Neural cell (in vitro differentiated cells): ENCODE results near the gene TNS4.

Experiments used
- EZH2 ChIP-seq: fragments of 200-600, 300-800 bp; shearing (Covaris generic), sonication (generic); IDR thresholded peaks from 2 replicates; pipeline ENCODE4 v1.6.1; 2014; ENCODE audit warnings: antibody characterized with exemption, low read length, borderline replicate concordance, mild to moderate bottlenecking; ENCODE audit not compliant: insufficient read depth, poor library complexity, severe bottlenecking
- TAF1 ChIP-seq: IDR thresholded peaks from 2 replicates; pipeline ENCODE4 v1.6.1; 2012; ENCODE audit warnings: low read depth
- TF ChIP-seq, protein P1 (sequence below): fragments of 450-650 bp; IDR thresholded peaks from 2 replicates; pipeline ENCODE4 v1.5.1; 2014; ENCODE audit warnings: antibody characterized with exemption, mild to moderate bottlenecking, moderate library complexity; ENCODE audit not compliant: poor library complexity, severe bottlenecking

DNA sequence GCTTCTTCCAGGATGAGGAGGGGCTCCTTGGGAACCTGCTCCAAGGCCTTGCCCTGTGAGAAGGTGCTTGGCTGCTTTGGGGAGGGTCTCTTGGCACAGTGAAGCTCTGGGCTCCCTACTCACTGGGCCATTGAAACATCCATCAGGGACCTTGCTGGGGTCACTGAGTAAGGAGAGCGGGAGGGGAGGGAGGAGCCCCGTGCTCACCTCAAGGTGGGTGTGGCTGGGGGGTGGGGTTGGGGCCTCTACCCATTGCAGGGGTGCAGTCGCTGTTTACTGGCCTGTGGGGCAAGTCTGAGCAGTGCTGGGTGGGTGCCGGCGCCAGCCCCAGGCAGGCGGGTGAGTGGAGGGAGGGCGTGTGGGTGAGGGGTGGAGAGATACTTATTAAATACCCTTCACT is 9.9 kb downstream of the TNS4 start:
- TF ChIP-seq, protein P1, sequence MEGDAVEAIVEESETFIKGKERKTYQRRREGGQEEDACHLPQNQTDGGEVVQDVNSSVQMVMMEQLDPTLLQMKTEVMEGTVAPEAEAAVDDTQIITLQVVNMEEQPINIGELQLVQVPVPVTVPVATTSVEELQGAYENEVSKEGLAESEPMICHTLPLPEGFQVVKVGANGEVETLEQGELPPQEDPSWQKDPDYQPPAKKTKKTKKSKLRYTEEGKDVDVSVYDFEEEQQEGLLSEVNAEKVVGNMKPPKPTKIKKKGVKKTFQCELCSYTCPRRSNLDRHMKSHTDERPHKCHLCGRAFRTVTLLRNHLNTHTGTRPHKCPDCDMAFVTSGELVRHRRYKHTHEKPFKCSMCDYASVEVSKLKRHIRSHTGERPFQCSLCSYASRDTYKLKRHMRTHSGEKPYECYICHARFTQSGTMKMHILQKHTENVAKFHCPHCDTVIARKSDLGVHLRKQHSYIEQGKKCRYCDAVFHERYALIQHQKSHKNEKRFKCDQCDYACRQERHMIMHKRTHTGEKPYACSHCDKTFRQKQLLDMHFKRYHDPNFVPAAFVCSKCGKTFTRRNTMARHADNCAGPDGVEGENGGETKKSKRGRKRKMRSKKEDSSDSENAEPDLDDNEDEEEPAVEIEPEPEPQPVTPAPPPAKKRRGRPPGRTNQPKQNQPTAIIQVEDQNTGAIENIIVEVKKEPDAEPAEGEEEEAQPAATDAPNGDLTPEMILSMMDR, result no peak
- TF ChIP-seq TAF1, result no peak
- TF ChIP-seq EZH2, result no peak
